HG03575 (cell line): ENCODE measurements around the gene EHF.
"Not testable (repeated sequence)": the region's sequence is repeated elsewhere in the genome, so short reads cannot be mapped to it uniquely, and the experiment has no call there.

Experiments
- ATAC-seq: cut with Tn5 transposase; IDR thresholded peaks from one replicate; pipeline ENCODE4 v1.9.1; 2021; ENCODE audit not compliant: unreplicated experiment, insufficient number of reproducible peaks, low FRiP score; ENCODE audit errors: extremely low read depth

EHF gene

DNA sequence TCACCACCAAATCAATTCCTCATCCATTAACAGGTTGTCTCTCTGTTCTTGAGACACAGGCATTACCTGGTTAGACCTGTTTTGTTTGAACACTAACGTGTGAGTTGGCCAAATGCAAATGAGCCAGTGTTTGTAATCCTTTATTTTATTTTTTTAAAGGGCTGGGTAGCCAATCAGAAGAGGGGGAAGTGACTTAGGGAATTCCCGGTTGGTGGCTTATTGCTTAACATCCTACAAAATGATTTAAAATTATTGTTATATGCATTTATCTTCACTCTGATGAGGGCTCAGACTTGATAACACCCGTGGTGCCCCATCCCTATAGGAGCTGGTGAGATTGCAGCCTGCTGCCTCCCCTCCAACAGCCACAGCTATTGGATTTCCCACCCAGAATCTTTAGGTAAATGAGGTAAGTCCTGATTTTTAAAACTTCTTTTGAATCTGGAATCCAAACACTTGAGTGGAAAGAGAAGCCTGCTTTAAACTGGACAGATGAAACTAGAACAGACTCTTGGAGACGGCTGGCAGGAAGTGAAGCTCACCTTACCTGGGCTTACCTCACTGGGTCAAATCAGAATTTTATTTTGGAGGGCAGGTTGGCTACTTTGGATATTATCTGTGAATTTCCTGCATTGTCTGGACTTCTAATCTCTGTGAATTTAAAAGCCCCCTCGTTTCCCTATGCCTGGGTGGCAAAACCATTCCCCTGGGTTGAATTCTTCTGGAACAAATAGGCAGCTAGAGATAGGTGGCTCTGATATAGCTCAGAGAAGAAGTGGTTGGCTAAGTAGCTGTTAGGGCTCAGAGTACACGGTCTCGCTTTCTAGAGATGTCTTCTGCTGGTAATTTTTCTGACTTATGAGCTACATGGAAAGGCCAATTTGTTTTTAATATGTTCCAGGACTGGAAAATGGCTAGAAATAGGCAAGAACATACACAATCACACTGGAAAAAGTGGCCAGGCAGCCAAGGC lies at the start of gene EHF:
EHF (plus strand) TSS at position 274 of the 973 bp plus-strand sequence. CDS start 21,538 bp downstream, outside the sequence.
- no peak for ATAC-seq

DNA sequence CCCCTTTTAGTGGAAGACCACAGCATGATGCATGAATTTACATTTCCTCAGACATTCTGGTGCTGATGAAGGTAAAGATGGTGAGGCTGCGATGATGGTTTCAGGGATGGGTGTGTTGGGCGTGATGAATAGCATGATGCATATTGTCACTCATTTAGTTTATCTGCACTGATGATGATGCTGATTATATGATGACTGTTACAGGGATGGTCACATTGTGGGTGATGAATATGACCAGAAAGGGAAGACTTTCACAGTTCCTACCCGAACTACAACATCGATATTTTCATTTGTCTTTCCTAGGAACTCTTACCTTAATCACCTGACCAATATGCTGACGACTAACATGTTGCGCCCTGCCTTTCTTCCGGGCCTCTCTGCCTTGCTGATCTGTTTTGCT lies 47.4 kb upstream of the EHF start:
- ATAC-seq, result no peak

DNA sequence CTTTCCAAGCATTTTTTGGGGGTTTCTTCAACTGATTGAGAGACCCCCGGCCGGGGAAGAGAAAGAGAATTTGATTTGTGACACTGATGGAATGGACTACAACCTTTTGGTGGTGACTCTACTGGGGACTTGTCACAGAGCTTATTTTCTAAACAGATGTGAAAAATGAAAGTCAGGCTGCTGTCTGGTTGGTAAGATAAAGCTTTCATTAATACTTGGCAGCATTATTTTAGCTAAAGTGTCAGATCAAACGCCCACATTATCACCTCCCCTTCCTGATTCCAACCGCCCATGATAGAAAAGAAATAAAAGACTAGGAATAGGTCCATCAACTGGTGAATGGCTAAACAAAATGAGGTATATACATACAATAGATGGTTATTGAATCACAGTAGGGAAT lies 45.6 kb upstream of the EHF start:
- ATAC-seq, result no peak

DNA sequence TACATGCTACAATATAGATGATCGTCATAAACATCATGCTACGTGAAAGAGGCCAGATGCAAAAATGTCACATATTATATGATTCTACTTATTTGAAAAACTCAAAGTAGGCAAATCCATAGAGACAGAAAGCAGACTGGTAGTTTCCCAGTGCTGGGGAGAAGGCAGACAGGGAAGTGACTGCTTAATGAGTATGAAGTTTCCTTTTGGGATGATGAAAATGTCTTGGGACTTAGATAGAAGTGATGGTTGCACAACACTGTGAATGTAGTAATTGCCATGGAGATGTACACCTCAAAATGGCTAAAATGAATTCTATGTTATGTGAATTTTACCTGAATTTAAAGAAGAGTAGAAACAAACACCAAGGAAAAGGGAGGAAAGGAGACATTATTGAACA lies 45.2 kb upstream of the EHF start:
- ATAC-seq, result no peak

DNA sequence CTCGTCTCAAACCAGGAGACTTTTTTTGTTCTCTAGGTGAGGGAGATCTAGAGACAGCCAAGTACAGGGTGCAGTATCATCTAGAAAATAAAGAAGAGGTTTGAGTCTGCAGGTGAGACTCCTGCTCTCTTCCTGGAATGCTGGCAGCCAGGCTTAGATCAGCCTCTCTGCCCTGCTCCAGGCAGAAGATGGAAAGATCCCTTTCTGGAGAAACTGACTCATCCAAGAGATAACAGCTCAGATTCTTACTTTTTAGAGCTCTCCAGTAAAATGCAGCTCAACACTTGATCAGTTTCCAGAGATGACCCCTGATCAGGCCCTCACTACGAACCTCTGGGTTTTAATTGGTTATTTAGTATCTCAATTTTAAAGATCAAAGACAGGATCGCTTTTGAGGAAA lies 44.6 kb upstream of the EHF start:
- no peak for ATAC-seq

DNA sequence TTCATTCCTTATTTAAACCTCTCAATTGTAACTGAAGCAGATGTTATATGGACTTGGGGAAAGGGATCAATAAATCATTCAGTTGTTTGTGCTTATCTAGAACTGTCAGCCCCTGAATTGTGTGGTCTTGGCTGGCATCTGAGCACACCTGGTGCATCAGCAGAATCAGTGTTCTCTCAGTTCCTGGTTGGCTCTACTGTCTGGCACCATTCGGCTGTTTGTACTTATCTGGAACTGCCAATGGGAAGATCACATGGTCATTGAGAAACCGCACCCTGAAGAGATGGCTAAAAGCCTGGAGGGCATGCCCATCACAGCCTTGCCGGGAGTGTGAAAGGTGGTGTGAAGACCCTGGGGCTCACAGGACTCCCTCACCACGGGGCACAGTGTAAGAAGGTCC lies 37.1 kb upstream of the EHF start:
- ATAC-seq, result no peak

DNA sequence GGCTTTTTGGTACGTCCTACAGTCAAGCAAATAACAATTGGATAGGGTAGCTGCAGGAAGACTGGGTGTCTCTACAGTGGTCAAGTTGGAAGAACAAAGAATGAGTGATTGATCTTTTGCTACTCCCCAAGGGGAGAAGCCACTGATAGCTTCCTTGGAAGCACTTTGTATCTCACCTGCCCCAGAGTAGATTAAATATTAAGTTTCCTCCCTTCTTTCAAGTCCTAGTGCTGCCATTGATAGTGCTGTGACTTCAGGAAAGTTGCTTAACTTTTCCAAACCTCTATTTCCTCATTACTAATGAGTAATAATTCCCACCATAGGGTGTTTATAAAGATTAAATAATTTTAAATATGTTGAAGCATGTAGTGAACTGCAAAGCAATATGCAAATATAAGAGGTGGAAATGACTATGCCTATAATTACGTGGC lies 35.6 kb upstream of the EHF start:
- ATAC-seq, result no peak

DNA sequence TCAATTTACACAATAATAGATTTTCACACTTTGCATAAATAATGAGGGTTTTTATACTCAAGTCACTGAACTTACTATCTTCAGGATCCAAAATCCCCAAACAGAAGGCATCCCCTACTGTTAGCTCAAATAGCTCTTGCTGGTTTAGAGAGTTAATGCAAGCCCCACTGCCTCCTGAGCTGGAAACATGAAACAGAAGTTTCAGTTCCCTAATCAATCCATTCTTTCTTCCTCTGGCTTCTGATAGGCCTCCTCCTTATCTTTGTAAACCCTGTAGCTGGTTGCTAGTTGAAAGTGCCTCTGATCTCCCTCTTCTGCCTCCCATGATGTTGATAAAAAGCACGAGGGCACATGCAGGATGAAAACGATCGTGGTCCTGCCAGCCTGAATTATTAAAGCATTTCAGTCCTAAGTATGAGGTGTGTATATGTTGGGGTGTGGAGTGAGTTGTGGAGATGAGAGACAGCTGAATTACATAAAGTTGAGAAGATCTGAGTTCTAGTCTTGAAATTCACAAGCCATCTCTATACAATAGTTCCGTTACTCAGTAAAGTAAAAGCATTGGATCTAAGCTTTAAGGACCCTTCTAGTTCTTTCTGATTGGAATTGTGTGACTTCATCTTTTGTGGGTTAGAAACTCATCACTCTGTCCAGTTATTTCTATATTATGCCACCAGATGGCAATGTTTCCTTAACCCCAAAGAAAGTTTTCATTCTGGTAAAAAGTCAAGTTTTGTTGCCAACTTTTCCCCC lies 35.0 kb upstream of the EHF start:
- peak; percentile 60 for ATAC-seq

DNA sequence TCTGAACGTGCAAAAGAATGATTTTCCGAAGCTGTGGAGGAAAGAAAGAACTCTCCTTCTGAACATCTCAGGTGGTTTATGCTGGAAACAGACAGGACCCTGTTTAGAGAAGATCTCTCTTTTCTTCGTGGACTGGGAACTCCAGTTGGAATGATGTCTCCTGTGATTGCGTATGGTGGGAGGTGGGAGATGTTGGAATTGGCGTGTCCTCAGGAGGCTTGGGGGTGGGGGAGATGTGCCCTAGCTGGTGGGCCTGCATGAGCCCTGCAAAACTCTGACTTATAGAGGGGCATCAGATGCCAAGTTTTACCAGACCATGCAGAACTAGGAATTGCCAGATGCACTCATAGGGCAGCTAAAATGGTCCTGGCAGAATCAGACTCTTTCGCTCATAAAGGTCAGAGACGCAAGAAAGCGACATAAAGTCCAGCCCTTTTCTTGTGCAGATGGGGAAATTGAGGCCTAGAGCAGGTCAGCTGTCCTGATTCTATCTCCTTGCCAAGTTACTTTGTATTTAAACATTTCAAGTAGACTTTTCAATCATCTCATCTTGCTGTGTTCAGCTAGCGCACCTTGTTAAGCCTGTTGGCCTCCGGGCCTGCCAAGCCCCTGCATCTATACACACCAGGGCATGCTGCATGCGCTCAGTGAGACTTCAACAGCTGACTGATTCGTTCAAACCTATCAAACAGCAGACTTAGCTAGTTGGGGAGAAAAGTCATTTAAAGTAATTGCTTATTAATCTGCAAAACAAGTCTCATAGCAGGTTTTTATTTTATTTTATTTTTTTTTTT lies 34.2 kb upstream of the EHF start:
- no peak for ATAC-seq

DNA sequence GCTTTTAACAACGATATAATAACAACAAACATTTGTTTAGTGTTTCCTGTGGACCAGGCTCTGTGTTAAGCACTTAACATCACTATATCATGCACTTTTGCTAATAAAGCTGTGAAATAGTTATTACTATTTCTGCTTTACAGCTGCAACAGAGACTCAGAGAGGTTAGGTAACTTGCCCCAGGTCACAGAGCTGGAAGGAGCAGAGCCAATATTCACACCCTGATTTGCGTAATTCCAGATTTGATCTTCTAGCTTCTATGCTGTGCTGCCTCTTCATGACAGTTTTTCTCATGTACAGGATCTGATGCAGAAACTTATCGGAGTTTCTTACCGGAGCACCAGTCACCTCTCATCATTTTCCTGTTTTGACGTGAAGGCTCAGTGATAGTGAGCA lies 33.6 kb upstream of the EHF start:
- ATAC-seq, result no peak

DNA sequence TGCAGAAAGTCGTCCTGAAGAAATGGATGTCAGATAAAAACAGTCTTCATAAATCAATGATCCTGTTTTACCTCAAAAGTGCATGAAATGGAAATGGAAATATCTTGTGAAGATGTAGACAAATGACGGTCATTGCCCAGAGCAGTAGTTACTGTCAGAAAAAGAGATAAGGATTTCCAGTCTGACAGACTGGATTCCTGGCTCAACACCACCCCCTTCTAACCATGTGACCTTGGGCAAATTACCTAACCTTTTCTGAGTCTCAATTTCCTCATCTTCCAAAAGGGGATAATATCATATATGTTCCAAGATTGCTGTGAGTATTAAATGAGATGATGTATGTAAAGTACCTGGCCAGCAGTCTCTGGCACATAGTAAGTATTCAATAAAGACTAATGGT lies 32.9 kb upstream of the EHF start:
- no peak for ATAC-seq

DNA sequence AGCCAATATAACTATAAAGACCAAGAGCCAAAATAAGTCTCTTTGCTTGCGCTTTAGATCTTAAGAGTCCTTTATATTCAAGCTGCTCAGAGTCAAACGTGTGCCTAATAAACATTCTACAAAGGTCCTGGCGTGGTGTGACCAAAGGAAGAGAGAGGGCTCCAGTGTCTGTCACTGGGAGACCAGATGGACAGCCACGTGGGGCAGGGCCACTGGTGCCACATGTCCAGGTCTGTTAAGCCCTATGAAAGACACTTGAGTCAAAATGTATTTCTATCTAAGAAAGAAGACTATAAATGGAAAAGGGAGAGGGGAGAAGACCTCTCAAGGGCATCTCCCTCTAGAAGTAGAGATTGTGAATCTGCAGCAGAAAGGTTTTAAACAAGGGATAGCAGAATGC lies 32.2 kb upstream of the EHF start:
- ATAC-seq, result no peak

DNA sequence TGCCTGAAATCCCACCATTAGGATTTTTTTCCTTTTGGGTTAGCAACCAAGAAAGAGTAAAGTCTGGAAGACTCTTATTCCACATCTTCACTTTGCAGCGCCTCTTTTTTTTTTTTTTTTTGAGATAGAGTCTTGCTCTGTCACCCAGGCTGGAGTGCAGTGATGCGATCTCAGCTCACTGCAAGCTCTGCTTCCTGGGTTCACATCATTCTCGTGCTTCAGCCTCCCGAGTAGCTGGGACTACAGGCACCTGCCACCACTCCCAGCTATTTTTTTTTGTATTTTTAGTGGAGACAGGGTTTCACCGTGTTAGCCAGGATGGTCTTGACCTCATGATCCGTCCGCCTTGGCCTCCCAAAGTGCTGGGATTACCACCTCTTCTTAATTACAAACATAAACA lies 31.7 kb upstream of the EHF start:
- not testable (repeated sequence) for ATAC-seq

DNA sequence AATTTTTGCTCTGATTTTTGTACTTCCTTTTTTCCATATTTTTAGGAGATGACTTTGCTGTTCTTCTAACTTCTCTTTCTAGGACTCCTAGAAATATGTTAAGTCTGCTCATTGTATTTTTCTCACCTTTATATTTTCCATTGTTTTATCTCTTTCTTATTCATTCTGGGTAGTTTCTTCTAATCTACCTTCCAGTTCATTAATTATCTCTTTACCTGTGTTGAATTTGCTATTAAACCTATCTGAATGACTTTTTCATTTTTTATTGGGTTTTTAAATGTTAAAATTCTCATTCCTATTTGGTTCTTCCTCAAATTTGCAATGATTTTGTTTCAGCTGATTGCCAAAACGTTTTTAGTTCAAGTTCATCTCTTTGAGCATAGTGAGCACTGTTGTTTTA lies 27.8 kb upstream of the EHF start:
- no peak for ATAC-seq

DNA sequence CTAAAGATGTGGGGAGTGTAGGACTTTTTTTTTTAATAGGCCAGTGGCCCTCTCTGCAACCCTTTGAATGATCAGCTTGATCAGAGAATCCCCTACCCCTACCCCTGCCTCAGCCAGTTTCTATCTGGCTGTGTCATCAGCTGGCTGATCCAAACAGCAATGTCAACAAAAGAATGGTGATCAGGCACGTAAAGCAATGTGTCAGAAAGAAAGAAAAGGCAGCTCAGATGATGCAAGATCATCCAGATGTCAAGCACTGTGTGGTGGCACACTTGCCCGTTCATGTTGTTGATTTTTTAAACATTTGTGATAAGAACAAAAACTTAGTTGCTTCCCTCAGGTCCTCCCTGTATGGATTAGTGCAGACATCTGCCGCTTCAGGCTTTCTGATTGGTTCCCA lies 26.3 kb upstream of the EHF start:
- no peak for ATAC-seq

DNA sequence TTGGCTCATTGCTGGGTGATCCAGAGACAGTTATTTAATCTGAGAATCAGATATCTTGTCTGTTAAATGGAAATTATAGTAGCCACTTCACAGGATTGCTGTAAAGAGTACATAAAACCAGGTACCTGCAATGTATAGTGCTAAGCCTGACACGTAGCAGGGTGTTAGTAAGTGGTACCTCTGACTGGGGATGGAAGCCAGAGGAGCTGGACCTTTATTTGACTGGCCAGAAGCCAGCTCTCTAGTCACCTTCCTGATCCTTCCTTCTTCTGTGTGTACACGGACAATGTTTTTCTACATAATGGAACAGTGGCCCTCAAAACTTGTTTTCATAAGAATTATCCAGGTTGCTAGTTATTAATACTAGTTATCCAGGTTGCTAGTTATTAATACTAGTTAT lies 25.5 kb upstream of the EHF start:
- ATAC-seq, result no peak

DNA sequence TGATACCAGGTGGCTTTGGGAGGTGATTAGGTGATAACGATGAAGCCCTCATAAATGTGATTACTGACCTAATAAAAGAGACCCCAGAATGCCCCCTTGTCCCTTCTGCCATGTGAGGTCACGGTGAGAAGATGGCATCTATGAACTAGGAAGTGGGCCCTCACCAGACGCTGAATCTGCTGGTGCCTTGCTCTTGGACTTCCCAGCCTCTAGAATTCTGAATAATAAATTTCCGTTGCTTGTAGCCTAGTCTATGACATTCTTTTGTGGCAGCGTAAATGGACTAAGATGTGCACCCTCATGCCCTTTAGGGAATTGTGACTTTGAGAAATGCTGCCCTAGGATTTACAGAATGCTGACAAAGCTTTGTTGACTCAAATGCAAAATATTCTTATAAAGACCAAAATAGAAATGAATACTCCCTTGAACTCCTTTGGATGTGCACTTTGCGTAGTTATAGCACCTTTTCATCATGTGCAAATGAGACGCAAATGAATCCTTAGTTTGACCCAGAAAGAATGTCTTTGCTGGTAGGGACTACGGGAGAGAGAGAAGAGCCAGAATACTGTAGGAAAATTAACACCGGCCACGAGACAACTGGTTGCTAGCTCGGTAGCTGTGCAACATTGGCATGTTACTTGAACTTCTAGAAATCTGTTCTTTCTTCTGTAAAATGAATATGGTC lies 24.8 kb upstream of the EHF start:
- ATAC-seq, result no peak

DNA sequence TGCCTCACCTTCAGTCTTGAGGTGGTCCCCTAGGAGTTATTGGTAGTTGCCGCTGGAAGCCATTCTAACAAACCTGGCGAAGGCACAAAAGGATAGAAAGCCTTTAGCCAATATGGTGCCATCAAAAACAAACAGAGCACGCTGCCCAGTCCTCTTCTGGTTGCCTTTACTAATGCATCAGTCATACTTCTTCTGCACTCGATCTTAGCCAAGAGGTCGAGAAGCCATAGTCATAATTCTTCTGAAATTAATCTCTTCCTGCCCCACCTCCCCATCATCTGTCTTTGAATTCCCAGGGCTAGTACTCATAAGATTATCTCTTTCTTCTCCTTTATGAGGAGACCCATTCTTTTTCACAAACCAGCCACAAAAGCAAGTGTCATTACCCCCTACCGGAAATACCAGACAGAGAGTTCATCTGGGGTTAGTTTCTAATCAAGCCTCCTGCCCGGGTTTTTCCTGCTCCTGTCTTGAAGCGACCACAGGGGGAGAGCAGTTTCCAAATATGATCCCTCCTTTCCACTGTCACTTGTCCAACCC lies 21.4 kb upstream of the EHF start:
- no peak for ATAC-seq
